Thyroid gland (tissue), 4 donors: ENCODE measurements around the gene SLC9B2. TPM values are rescaled to one million over a fixed set of nuclear protein-coding genes. Genes with fewer than 3 reads are reported as not detected.
A peak's percentile ranks its signal among the peaks of the same experiment; 100 is the strongest.

ENCODE experiments used
- DNase-seq, 2 donors: peaks; one replicate each; pipeline ENCODE4 v3.0.0-alpha.2; 2019
- H3K27ac ChIP-seq, 3 donors: fragments of 200-600 bp; sonication (generic); 1 replicate in 2 of 3; 2 replicates in 1 of 3; pipeline ENCODE4 v1.5.1; 2016 to 2019; ENCODE audit warnings: mild to moderate bottlenecking in 1 of 3, moderate library complexity in 1 of 3
- H3K27me3 ChIP-seq: fragments of 200-600 bp; sonication (generic); one replicate; pipeline ENCODE4 v1.5.1; 2019
- H3K36me3 ChIP-seq, 2 donors: fragments of 200-600 bp; sonication (generic); one replicate each; pipeline ENCODE4 v1.5.1; 2016 to 2019
- H3K4me1 ChIP-seq, 2 donors: fragments of 200-600 bp; sonication (generic); one replicate each; pipeline ENCODE4 v1.5.1; 2017 to 2019
- H3K4me3 ChIP-seq, 3 donors: fragments of 200-600 bp; sonication (generic); replicated peaks in 1 of 3; 1 replicate in 2 of 3; 2 replicates in 1 of 3; pipeline ENCODE4 v1.5.1; 2016; ENCODE audit warnings: mild to moderate bottlenecking in 1 of 3
- H3K9me3 ChIP-seq: fragments of 200-600 bp; sonication (generic); one replicate; pipeline ENCODE4 v1.5.1; 2017
- CTCF ChIP-seq, 6 experiments: fragments of 200-600 bp in 3 of 6; fragments of 450-650 bp in 3 of 6; sonication (generic) in 3 of 6; IDR thresholded peaks; one replicate each; pipeline ENCODE4 v1.5.1; 2016 to 2019; ENCODE audit warnings: antibody characterized with exemption in 6 of 6, mild to moderate bottlenecking in 2 of 6, inconsistent platforms in 1 of 6, moderate library complexity in 1 of 6
- POLR2A ChIP-seq, 2 donors: fragments of 450-650 bp; IDR thresholded peaks; one replicate each; pipeline ENCODE4 v1.6.1; 2017; ENCODE audit warnings: antibody characterized with exemption in 2 of 2, mild to moderate bottlenecking in 2 of 2, moderate library complexity in 1 of 2
- WGBS, 2 donors: methylation state at CpG; one replicate each; pipeline ENCODE4 v1.1.5; 2017; 5-methylcytosine and 5-hydroxymethylcytosine counted together
- intact Hi-C: fragments of 100-400 bp; cut with DNase I; formaldehyde crosslinking; loops from one replicate; pipeline ENCODE4 v1.15.1; 2023
- total RNA-seq, 4 donors: library from RNA; depleted of rRNA; stranded (reverse); fragments of >200 nt; gene quantifications; one replicate each; pipeline ENCODE4 v1.2.3, GENCODE V29; 2016

Gene SLC9B2
- total RNA-seq, 4 donors from 2014 or later = 3.9 to 9.5 (median 7.1) TPM

GRCh38 chr4:103032574-103032973 lies 44.0 kb downstream of the SLC9B2 start:
- intact Hi-C loops = no loop called here
- Histone ChIP-seq H3K4me1 (no peaks in the 10 kb centered on the region), H3K4me3 (no peak overlapping the region), H3K36me3 (no peaks in the 10 kb centered on the region), H3K27ac (no peak overlapping the region), H3K27me3 (no peaks in the 10 kb centered on the region), H3K9me3 (no peaks in the 10 kb centered on the region)
- DNase-seq = peak in 1 of 2 donors; percentile 13
- WGBS, 2 donors = 47 to 64% methylated on average over 2 of the region's 2 CpGs
- TF ChIP-seq CTCF (IDR thresholded peaks at IDR 0.05) (peak in 5 of 6 experiments; percentile 12 to 49 (median 27)), POLR2A (IDR thresholded peaks at IDR 0.05) (no peak)

GRCh38 chr4:103030791-103031190 lies 45.8 kb downstream of the SLC9B2 start:
- no peak for TF ChIP-seq CTCF (IDR thresholded peaks at IDR 0.05)
- TF ChIP-seq POLR2A (IDR thresholded peaks at IDR 0.05) = no peak
- H3K4me3 ChIP-seq = no peak overlapping the region
- intact Hi-C loops = no loop called here
- H3K9me3 ChIP-seq = no peaks in the 10 kb centered on the region
- H3K27ac ChIP-seq = no peak overlapping the region
- no peaks in the 10 kb centered on the region for H3K4me1 ChIP-seq
- WGBS, 2 donors = 91 to 92% methylated on average over 3 of the region's 3 CpGs
- DNase-seq = no peak
- H3K27me3 ChIP-seq = no peaks in the 10 kb centered on the region
- no peaks in the 10 kb centered on the region for H3K36me3 ChIP-seq

- TF ChIP-seq CTCF (IDR thresholded peaks at IDR 0.05) (no peak), POLR2A (IDR thresholded peaks at IDR 0.05) (no peak)
- no peak for DNase-seq
- H3K27ac ChIP-seq = no peak overlapping the region
- no peaks in the 10 kb centered on the region for H3K27me3 ChIP-seq
- intact Hi-C loops = no loop called here
- H3K9me3 ChIP-seq = no peaks in the 10 kb centered on the region
- H3K4me3 ChIP-seq = no peak overlapping the region
- WGBS, 2 donors = 76 to 84% methylated on average over 1 of the region's 1 CpG
- no peaks in the 10 kb centered on the region for H3K4me1 ChIP-seq
- no peaks in the 10 kb centered on the region for H3K36me3 ChIP-seq
These were observed 47.3 kb downstream of the SLC9B2 start for GRCh38 chr4:103029300-103029699.

- no peak for DNase-seq
- Histone ChIP-seq H3K27me3 (no peaks in the 10 kb centered on the region), H3K4me3 (no peak overlapping the region), H3K36me3 (no peaks in the 10 kb centered on the region), H3K9me3 (no peaks in the 10 kb centered on the region), H3K4me1 (no peaks in the 10 kb centered on the region), H3K27ac (no peak overlapping the region)
- 90 to 98% methylated on average over 1 of the region's 1 CpG for WGBS, 2 donors
- TF ChIP-seq POLR2A (IDR thresholded peaks at IDR 0.05) (no peak), CTCF (IDR thresholded peaks at IDR 0.05) (no peak)
- intact Hi-C loops = no loop called here
These were observed 49.7 kb downstream of the SLC9B2 start for GRCh38 chr4:103026868-103027267.

- Histone ChIP-seq H3K27ac (no peak overlapping the region), H3K4me3 (no peak overlapping the region), H3K9me3 (no peaks in the 10 kb centered on the region), H3K27me3 (no peaks in the 10 kb centered on the region), H3K36me3 (no peaks in the 10 kb centered on the region), H3K4me1 (no peaks in the 10 kb centered on the region)
- WGBS, 2 donors = 90 to 97% methylated on average over 3 of the region's 3 CpGs
- DNase-seq = no peak
- no peak for TF ChIP-seq CTCF (IDR thresholded peaks at IDR 0.05)
- TF ChIP-seq POLR2A (IDR thresholded peaks at IDR 0.05) = no peak
- intact Hi-C loops = no loop called here
These were observed 51.6 kb downstream of the SLC9B2 start for GRCh38 chr4:103024996-103025395.
